A549 (cell line): ENCODE results near the gene SLC17A9. TPM values are rescaled to one million over a fixed set of nuclear protein-coding genes. Genes with fewer than 3 reads are reported as not detected.

ENCODE experiments used
- BHLHE40 ChIP-seq: IDR thresholded peaks from 2 replicates; pipeline ENCODE4 v1.6.1; 2012; ENCODE audit warnings: low read depth, low read length, inconsistent platforms
- CBX2 ChIP-seq: fragments of 200-600 bp; sonication (generic); IDR thresholded peaks from 2 replicates; pipeline ENCODE4 v1.6.1; 2016; ENCODE audit warnings: low read depth, mild to moderate bottlenecking, borderline replicate concordance
- CEBPB ChIP-seq, 2 experiments: fragments of >200 bp in 1 of 2; sonication (Bioruptor Twin) in 1 of 2; formaldehyde crosslinking in 1 of 2; IDR thresholded peaks; 2 replicates each; pipeline ENCODE4 v1.6.1; 2012 to 2016
- CHD2 ChIP-seq: fragments of 150-350 bp; IDR thresholded peaks from 2 replicates; pipeline ENCODE4 v1.6.1; 2014; ENCODE audit warnings: low read length; ENCODE audit not compliant: partially characterized antibody
- CHD4 ChIP-seq: fragments of 200-600 bp; sonication (generic); IDR thresholded peaks from 2 replicates; pipeline ENCODE4 v1.6.1; 2016; ENCODE audit warnings: antibody characterized with exemption, mild to moderate bottlenecking, borderline replicate concordance
- FOXS1 ChIP-seq: fragments of 250-450 bp; sonication (Bioruptor Pico); IDR thresholded peaks from 2 replicates; pipeline ENCODE4 v1.5.0; 2020; ENCODE audit warnings: mild to moderate bottlenecking, moderate library complexity
- HDAC2 ChIP-seq: fragments of 200-600 bp; sonication (generic); IDR thresholded peaks from 2 replicates; pipeline ENCODE4 v1.6.1; 2016
- HEYL ChIP-seq: fragments of 250-450 bp; sonication (Bioruptor Pico); IDR thresholded peaks from 2 replicates; pipeline ENCODE4 v1.8.0; 2021; ENCODE audit warnings: mild to moderate bottlenecking, moderate library complexity
- HOXB13 ChIP-seq: fragments of 250-450 bp; sonication (Bioruptor Pico); IDR thresholded peaks from 2 replicates; pipeline ENCODE4 v1.5.0; 2020; ENCODE audit warnings: low read depth, mild to moderate bottlenecking, moderate library complexity
- HOXB5 ChIP-seq: fragments of 250-450 bp; sonication (Bioruptor Pico); IDR thresholded peaks from 2 replicates; pipeline ENCODE4 v1.5.0; 2020; ENCODE audit warnings: mild to moderate bottlenecking, moderate library complexity
- MAZ ChIP-seq: fragments of 150-350 bp; IDR thresholded peaks from 2 replicates; pipeline ENCODE4 v1.6.1; 2014; ENCODE audit warnings: antibody characterized with exemption, low read depth, low read length, borderline replicate concordance
- MYC ChIP-seq: IDR thresholded peaks from 2 replicates; pipeline ENCODE4 v1.6.1; 2012; ENCODE audit warnings: mild to moderate bottlenecking, inconsistent platforms, low read length, improper control_type of control experiment, borderline replicate concordance
- NPAS2 ChIP-seq: fragments of 250-450 bp; sonication (Bioruptor Pico); IDR thresholded peaks from 2 replicates; pipeline ENCODE4 v1.8.0; 2022; ENCODE audit warnings: mild to moderate bottlenecking, moderate library complexity, borderline replicate concordance
- PHF8 ChIP-seq: fragments of 200-600 bp; sonication (generic); IDR thresholded peaks from 2 replicates; pipeline ENCODE4 v1.6.1; 2016; ENCODE audit warnings: low read depth, mild to moderate bottlenecking, antibody characterized with exemption, moderate library complexity, borderline replicate concordance
- POLR2A ChIP-seq: IDR thresholded peaks from 2 replicates; pipeline ENCODE4 v1.6.1; 2012; ENCODE audit warnings: mild to moderate bottlenecking, low read length
- POLR2AphosphoS2 ChIP-seq: conservative IDR thresholded peaks from 2 replicates; pipeline ENCODE4 v1.6.1; 2012; ENCODE audit warnings: low read length, improper control_type of control experiment, inconsistent platforms
- RAD21 ChIP-seq, 2 experiments: fragments of >200 bp in 1 of 2; sonication (Bioruptor Twin) in 1 of 2; formaldehyde crosslinking in 1 of 2; IDR thresholded peaks in 1 of 2; conservative IDR thresholded peaks in 1 of 2; 2 replicates in 1 of 2; 3 replicates in 1 of 2; pipeline ENCODE4 v1.6.1; 2012 to 2018; ENCODE audit warnings: inconsistent platforms in 1 of 2
- RFX5 ChIP-seq: fragments of 450-650 bp; IDR thresholded peaks from 2 replicates; pipeline ENCODE4 v1.7.1; 2014; ENCODE audit warnings: antibody characterized with exemption, mild to moderate bottlenecking, moderate library complexity
- RNF2 ChIP-seq: fragments of 200-600 bp; sonication (generic); IDR thresholded peaks from 2 replicates; pipeline ENCODE4 v1.6.1; 2016; ENCODE audit warnings: low read depth, mild to moderate bottlenecking, antibody characterized with exemption, moderate library complexity, borderline replicate concordance
- TP53 ChIP-seq: fragments of 250-450 bp; sonication (Bioruptor Pico); IDR thresholded peaks from 2 replicates; pipeline ENCODE4 v1.5.0; 2021; ENCODE audit warnings: mild to moderate bottlenecking, moderate library complexity
- ZC3H11A ChIP-seq: fragments of 450-650 bp; IDR thresholded peaks from 2 replicates; pipeline ENCODE4 v1.6.1; 2014; ENCODE audit warnings: antibody characterized with exemption, mild to moderate bottlenecking
- ZSCAN20 ChIP-seq: fragments of 250-450 bp; sonication (Bioruptor Pico); IDR thresholded peaks from 2 replicates; pipeline ENCODE4 v1.8.0; 2022; ENCODE audit warnings: mild to moderate bottlenecking, moderate library complexity
- polyA plus RNA-seq, 4 experiments: library from polyadenylated mRNA; depleted of rRNA in 3 of 4; stranded (reverse); fragments of >200 nt; fragmentation: RNase III in 1 of 4; extraction: RNeasy Plus Mini Kit Qiagen cat#74134 plus additional on column Dnase treatment in 1 of 4; gene quantifications; 2 replicates in 3 of 4; 3 replicates in 1 of 4; pipeline ENCODE4 v1.2.3, GENCODE V29; 2011 to 2017
- TF ChIP-seq, protein P1 (sequence below): fragments of 200-600 bp; sonication (generic); IDR thresholded peaks from 2 replicates; pipeline ENCODE4 v1.6.1; 2016; ENCODE audit warnings: antibody characterized with exemption, mild to moderate bottlenecking, moderate library complexity
- TF ChIP-seq, protein P2 (sequence below): fragments of 250-450 bp; sonication (Bioruptor Pico); IDR thresholded peaks from 2 replicates; pipeline ENCODE4 v1.5.0; 2021; ENCODE audit warnings: mild to moderate bottlenecking, moderate library complexity, borderline replicate concordance
- TF ChIP-seq, protein P3 (sequence below): fragments of >200 bp; sonication (Bioruptor Twin); formaldehyde crosslinking; IDR thresholded peaks from 3 replicates; pipeline ENCODE4 v1.5.1; 2016
- TF ChIP-seq, protein P4 (sequence below): IDR thresholded peaks from 2 replicates; pipeline ENCODE4 v1.6.1; 2012; ENCODE audit warnings: low read depth, borderline replicate concordance
- TF ChIP-seq, protein P5 (sequence below): fragments of 250-450 bp; sonication (Bioruptor Pico); IDR thresholded peaks from 2 replicates; pipeline ENCODE4 v1.5.0; 2020; ENCODE audit warnings: low read depth, mild to moderate bottlenecking, moderate library complexity
- TF ChIP-seq, protein P6 (sequence below): fragments of 150-350 bp; IDR thresholded peaks from 2 replicates; pipeline ENCODE4 v1.6.1; 2014; ENCODE audit warnings: low read depth, mild to moderate bottlenecking, low read length

Gene SLC17A9
- polyA plus RNA-seq, 2 of the 4 experiments (the other 2 are of a cell fraction) = 0.05 TPM; not detected in 1

DNA sequence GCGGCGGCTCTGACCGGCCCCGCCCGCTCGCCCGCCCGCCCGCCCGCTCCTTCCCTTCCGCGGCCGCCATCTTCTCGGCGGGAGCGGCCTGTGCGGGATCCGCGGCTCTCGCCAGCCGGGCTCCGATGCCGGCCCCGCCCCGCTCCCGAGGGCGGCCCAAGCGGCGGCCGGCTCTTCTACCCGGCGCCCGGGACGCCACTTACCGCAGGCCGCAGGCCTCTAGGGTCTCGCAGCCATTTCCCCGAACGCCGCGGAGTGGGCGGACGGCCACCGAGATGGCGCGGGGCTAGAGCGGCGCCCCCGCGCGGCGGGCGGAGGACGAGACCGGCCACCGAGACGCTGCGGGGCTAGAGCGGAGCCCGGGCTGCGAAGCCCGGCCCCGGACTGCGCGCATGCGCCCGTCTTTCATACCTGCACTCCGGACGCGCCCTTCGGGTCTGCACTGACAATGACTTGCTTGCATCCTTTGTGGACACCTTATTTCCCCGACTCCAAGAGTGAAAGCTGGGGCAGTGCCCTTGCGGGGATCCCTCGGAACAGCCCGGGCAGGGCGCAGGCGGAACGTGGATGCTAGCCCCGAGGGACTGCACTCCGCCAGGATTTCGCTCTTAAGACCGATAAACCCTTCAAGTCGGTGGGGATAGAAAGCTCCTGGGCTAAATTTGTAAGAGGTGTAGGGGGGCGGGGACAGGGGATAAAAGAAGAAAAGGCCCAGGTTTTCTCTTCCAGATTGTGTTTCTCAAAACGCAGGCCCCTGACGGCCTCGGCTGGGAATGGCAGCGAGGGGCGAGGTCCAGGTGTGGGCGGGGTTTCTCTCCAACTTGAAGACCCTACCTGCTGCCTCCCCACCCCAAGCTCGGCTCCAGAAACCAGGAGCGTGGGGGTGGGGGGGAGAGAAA is 26.0 kb upstream of the SLC17A9 start, which contains the start of gene DIDO1 (continued):
- TF ChIP-seq, protein P1, sequence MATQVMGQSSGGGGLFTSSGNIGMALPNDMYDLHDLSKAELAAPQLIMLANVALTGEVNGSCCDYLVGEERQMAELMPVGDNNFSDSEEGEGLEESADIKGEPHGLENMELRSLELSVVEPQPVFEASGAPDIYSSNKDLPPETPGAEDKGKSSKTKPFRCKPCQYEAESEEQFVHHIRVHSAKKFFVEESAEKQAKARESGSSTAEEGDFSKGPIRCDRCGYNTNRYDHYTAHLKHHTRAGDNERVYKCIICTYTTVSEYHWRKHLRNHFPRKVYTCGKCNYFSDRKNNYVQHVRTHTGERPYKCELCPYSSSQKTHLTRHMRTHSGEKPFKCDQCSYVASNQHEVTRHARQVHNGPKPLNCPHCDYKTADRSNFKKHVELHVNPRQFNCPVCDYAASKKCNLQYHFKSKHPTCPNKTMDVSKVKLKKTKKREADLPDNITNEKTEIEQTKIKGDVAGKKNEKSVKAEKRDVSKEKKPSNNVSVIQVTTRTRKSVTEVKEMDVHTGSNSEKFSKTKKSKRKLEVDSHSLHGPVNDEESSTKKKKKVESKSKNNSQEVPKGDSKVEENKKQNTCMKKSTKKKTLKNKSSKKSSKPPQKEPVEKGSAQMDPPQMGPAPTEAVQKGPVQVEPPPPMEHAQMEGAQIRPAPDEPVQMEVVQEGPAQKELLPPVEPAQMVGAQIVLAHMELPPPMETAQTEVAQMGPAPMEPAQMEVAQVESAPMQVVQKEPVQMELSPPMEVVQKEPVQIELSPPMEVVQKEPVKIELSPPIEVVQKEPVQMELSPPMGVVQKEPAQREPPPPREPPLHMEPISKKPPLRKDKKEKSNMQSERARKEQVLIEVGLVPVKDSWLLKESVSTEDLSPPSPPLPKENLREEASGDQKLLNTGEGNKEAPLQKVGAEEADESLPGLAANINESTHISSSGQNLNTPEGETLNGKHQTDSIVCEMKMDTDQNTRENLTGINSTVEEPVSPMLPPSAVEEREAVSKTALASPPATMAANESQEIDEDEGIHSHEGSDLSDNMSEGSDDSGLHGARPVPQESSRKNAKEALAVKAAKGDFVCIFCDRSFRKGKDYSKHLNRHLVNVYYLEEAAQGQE = no peak
- TF ChIP-seq HOXB5 (no peak), RFX5 (0 out of 2 replicates have a peak, but pooled peaks have one; percentile 47), RAD21 (conservative IDR thresholded peaks at IDR 0.05 in 1 of 2, IDR thresholded peaks at IDR 0.05 in 1 of 2) (no peak), CHD4 (no peak), ZC3H11A (no peak), POLR2AphosphoS2 (no peak), HEYL (CRISPR knock-in tag) (no peak), BHLHE40 (no peak), POLR2A (no peak), HDAC2 (no peak), PHF8 (peak; percentile 32), NPAS2 (CRISPR knock-in tag) (no peak), TP53 (no peak; the same call in 1 of the 2 replicates), MAZ (no peak), CBX2 (no peak), CEBPB (IDR thresholded peaks at IDR 0.05) (no peak), HOXB13 (CRISPR knock-in tag) (no peak), ZSCAN20 (CRISPR knock-in tag) (no peak), FOXS1 (CRISPR knock-in tag) (no peak), RNF2 (no peak), MYC (no peak), CHD2 (no peak)
- TF ChIP-seq, protein P2, sequence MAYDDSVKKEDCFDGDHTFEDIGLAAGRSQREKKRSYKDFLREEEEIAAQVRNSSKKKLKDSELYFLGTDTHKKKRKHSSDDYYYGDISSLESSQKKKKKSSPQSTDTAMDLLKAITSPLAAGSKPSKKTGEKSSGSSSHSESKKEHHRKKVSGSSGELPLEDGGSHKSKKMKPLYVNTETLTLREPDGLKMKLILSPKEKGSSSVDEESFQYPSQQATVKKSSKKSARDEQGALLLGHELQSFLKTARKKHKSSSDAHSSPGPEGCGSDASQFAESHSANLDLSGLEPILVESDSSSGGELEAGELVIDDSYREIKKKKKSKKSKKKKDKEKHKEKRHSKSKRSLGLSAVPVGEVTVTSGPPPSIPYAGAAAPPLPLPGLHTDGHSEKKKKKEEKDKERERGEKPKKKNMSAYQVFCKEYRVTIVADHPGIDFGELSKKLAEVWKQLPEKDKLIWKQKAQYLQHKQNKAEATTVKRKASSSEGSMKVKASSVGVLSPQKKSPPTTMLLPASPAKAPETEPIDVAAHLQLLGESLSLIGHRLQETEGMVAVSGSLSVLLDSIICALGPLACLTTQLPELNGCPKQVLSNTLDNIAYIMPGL (CRISPR knock-in tag) = peak; percentile 75; the same call in 1 of the 2 replicates
- TF ChIP-seq, protein P3, sequence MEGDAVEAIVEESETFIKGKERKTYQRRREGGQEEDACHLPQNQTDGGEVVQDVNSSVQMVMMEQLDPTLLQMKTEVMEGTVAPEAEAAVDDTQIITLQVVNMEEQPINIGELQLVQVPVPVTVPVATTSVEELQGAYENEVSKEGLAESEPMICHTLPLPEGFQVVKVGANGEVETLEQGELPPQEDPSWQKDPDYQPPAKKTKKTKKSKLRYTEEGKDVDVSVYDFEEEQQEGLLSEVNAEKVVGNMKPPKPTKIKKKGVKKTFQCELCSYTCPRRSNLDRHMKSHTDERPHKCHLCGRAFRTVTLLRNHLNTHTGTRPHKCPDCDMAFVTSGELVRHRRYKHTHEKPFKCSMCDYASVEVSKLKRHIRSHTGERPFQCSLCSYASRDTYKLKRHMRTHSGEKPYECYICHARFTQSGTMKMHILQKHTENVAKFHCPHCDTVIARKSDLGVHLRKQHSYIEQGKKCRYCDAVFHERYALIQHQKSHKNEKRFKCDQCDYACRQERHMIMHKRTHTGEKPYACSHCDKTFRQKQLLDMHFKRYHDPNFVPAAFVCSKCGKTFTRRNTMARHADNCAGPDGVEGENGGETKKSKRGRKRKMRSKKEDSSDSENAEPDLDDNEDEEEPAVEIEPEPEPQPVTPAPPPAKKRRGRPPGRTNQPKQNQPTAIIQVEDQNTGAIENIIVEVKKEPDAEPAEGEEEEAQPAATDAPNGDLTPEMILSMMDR = peak; percentile 45
- TF ChIP-seq, protein P4, sequence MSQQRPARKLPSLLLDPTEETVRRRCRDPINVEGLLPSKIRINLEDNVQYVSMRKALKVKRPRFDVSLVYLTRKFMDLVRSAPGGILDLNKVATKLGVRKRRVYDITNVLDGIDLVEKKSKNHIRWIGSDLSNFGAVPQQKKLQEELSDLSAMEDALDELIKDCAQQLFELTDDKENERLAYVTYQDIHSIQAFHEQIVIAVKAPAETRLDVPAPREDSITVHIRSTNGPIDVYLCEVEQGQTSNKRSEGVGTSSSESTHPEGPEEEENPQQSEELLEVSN = 0 out of 2 replicates have a peak, but pooled peaks have one; percentile 45
- TF ChIP-seq, protein P5, sequence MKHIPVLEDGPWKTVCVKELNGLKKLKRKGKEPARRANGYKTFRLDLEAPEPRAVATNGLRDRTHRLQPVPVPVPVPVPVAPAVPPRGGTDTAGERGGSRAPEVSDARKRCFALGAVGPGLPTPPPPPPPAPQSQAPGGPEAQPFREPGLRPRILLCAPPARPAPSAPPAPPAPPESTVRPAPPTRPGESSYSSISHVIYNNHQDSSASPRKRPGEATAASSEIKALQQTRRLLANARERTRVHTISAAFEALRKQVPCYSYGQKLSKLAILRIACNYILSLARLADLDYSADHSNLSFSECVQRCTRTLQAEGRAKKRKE = no peak
- TF ChIP-seq, protein P6, sequence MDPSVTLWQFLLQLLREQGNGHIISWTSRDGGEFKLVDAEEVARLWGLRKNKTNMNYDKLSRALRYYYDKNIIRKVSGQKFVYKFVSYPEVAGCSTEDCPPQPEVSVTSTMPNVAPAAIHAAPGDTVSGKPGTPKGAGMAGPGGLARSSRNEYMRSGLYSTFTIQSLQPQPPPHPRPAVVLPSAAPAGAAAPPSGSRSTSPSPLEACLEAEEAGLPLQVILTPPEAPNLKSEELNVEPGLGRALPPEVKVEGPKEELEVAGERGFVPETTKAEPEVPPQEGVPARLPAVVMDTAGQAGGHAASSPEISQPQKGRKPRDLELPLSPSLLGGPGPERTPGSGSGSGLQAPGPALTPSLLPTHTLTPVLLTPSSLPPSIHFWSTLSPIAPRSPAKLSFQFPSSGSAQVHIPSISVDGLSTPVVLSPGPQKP = no peak
- TF ChIP-seq, all 56 proteins: peak for 10
